OCI-LY3 (cell line): ENCODE data around the gene ZMYND11.
"Not testable (repeated sequence)": the region's sequence is repeated elsewhere in the genome, so short reads cannot be mapped to it uniquely, and the experiment has no call there.

ENCODE experiments used
- H2AFZ ChIP-seq: fragments of 200-600, 300-600 bp; shearing (Covaris generic); 2 replicates; pipeline ENCODE4 v1.6.0; 2014; ENCODE audit warnings: antibody characterized with exemption, low read depth, low read length
- H3K27ac ChIP-seq: fragments of 200-600, 300-600 bp; sonication (generic); 2 replicates; pipeline ENCODE4 v1.5.1; 2014; ENCODE audit warnings: mild to moderate bottlenecking, low read length, moderate library complexity, mixed read lengths
- H3K27me3 ChIP-seq: fragments of 200-600, 300-600 bp; sonication (generic); 2 replicates; pipeline ENCODE4 v1.6.1; 2014; ENCODE audit warnings: low read depth, low read length, mixed read lengths
- H3K36me3 ChIP-seq: fragments of 200-600, 300-600 bp; sonication (generic); replicated peaks from 2 replicates; pipeline ENCODE3; 2014; ENCODE audit warnings: low read depth, low read length, mixed read lengths
- H3K4me1 ChIP-seq: fragments of 300-600, 200-600 bp; sonication (generic); 2 replicates; pipeline ENCODE4 v1.6.1; 2014; ENCODE audit warnings: low read length, mixed read lengths
- H3K4me2 ChIP-seq: fragments of 200-600, 300-600 bp; sonication (generic); 2 replicates; pipeline ENCODE4 v1.6.1; 2014; ENCODE audit warnings: low read length, mixed read lengths
- H3K4me3 ChIP-seq: fragments of 300-600, 200-600 bp; sonication (generic); 2 replicates; pipeline ENCODE4 v1.5.1; 2014; ENCODE audit warnings: antibody characterized with exemption, mild to moderate bottlenecking, low read length, moderate library complexity
- H3K79me2 ChIP-seq: fragments of 300-600, 200-600 bp; shearing (Covaris generic); 2 replicates; pipeline ENCODE4 v1.6.1; 2014; ENCODE audit warnings: mild to moderate bottlenecking, low read length, mixed read lengths
- H3K9ac ChIP-seq: fragments of 300-600, 200-600 bp; shearing (Covaris generic); 2 replicates; pipeline ENCODE4 v1.6.0; 2014; ENCODE audit warnings: mild to moderate bottlenecking, low read length, moderate library complexity
- H3K9me3 ChIP-seq: fragments of 200-600, 300-600 bp; shearing (Covaris generic); 2 replicates; pipeline ENCODE4 v1.6.1; 2014; ENCODE audit warnings: low read length, mixed read lengths; ENCODE audit not compliant: insufficient read depth
- H4K20me1 ChIP-seq: fragments of 200-600, 300-600 bp; sonication (generic); 2 replicates; pipeline ENCODE4 v1.6.1; 2016; ENCODE audit warnings: low read length, mixed read lengths; ENCODE audit not compliant: insufficient read depth
- EZH2phosphoT487 ChIP-seq: fragments of 200-600 bp; shearing (Covaris generic); IDR thresholded peaks from 2 replicates; pipeline ENCODE4 v1.6.1; 2018; ENCODE audit warnings: antibody characterized with exemption, mixed run types, low read depth
- TF ChIP-seq, protein P1 (sequence below): fragments of 200-600, 300-600 bp; sonication (generic); IDR thresholded peaks from 2 replicates; pipeline ENCODE4 v1.5.1; 2014; ENCODE audit warnings: antibody characterized with exemption, low read length, low read depth

The ZMYND11 gene

DNA sequence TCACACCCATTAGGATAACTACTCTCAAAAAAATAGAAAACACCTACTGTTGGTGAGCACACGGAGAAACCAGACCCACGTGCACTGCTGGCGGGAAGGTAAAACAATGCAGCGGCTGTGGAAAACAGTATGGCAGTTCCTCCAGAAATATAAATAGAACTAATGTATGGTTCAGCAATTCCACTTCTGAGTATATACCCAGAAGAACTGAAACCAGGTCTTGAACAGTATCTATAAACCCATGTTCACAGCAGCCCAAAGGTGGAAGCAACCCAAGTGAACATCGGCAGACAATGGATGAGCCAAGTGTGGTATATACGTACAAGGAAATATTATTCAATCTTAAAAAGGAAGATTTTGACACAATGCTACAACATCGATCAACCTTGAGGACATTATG, 164.7 kb downstream of the ZMYND11 start:
- H3K27ac ChIP-seq, result no peak overlapping the region
- no peaks in the 10 kb centered on the region for H3K27me3 ChIP-seq
- no peaks in the 10 kb centered on the region for H3K79me2 ChIP-seq
- no peak for TF ChIP-seq EZH2phosphoT487
- TF ChIP-seq, protein P1, sequence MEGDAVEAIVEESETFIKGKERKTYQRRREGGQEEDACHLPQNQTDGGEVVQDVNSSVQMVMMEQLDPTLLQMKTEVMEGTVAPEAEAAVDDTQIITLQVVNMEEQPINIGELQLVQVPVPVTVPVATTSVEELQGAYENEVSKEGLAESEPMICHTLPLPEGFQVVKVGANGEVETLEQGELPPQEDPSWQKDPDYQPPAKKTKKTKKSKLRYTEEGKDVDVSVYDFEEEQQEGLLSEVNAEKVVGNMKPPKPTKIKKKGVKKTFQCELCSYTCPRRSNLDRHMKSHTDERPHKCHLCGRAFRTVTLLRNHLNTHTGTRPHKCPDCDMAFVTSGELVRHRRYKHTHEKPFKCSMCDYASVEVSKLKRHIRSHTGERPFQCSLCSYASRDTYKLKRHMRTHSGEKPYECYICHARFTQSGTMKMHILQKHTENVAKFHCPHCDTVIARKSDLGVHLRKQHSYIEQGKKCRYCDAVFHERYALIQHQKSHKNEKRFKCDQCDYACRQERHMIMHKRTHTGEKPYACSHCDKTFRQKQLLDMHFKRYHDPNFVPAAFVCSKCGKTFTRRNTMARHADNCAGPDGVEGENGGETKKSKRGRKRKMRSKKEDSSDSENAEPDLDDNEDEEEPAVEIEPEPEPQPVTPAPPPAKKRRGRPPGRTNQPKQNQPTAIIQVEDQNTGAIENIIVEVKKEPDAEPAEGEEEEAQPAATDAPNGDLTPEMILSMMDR, result no peak
- H3K9me3 ChIP-seq, result no peaks in the 10 kb centered on the region
- no peak overlapping the region for H2AFZ ChIP-seq
- H3K4me1 ChIP-seq, result peaks cover 17% of the 10 kb centered on the region
- H3K4me2 ChIP-seq, result peak overlapping the region; percentile 70
- H3K4me3 ChIP-seq, result peak overlapping the region; percentile 56
- no peak overlapping the region for H3K9ac ChIP-seq
- no peaks in the 10 kb centered on the region for H4K20me1 ChIP-seq
- H3K36me3 ChIP-seq, result no peaks in the 10 kb centered on the region

DNA sequence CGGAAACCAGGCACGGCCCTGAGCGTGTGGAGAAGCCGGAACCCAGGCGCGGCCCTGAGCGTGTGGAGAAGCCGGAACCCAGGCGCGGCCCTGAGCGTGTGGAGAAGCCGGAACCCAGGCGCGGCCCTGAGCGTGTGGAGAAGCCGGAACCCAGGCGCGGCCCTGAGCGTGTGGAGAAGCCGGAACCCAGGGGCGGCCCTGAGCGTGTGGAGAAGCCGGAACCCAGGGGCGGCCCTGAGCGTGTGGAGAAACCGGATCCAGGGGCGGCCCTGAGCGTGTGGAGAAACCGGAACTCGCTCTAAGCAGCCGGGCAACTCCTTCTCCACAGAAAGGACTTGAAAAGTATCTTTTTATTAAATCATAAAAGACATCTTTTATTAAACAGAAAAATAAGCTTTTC, 165.3 kb downstream of the ZMYND11 start:
- H3K27ac ChIP-seq, H3K36me3 ChIP-seq, H3K9me3 ChIP-seq, H3K9ac ChIP-seq, H2AFZ ChIP-seq, H3K79me2 ChIP-seq, H4K20me1 ChIP-seq, H3K27me3 ChIP-seq, H3K4me3 ChIP-seq: not testable (repeated sequence)
- H3K4me1 ChIP-seq, result peaks cover 17% of the 10 kb centered on the region
- peak overlapping the region; percentile 70; the same call in 1 of the 2 replicates for H3K4me2 ChIP-seq

DNA sequence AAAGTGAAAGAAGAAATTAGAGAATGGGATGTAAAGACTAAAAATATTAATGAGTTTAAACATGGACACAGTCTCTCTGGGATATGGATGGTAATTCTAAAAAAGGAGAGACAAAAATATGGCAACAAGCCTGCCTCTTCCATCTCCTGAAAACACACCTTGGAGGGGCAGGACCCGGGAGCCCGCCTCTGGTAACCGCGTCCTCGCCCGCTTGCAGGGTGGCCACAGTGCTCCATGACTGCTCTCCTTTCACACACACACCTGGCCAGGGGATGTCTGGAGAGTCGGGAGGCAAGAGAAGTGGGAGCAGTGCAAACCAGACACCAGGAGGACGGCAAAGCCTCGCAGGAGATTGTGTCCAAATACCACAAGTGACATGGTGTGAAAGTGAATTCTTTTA, 166.3 kb downstream of the ZMYND11 start:
- H3K27me3 ChIP-seq, result no peaks in the 10 kb centered on the region
- no peak overlapping the region for H2AFZ ChIP-seq
- no peaks in the 10 kb centered on the region for H3K9me3 ChIP-seq
- no peak for TF ChIP-seq EZH2phosphoT487
- TF ChIP-seq, protein P1, result no peak
- no peak overlapping the region for H3K9ac ChIP-seq
- no peaks in the 10 kb centered on the region for H3K36me3 ChIP-seq
- no peak overlapping the region for H3K27ac ChIP-seq
- H4K20me1 ChIP-seq, result no peaks in the 10 kb centered on the region
- H3K4me1 ChIP-seq, result peaks cover 19% of the 10 kb centered on the region
- no peak overlapping the region for H3K4me2 ChIP-seq
- no peak overlapping the region for H3K4me3 ChIP-seq
- H3K79me2 ChIP-seq, result no peaks in the 10 kb centered on the region
